Stimulated activated CD4-positive, alpha-beta T cell treated with anti-CD3 and anti-CD28 coated beads, Interleukin-12 subunit alpha, Interleukin-12 subunit beta, amount 100 ng/mL, for 24 hours (primary cell): ENCODE results near the gene SLC25A51.

ENCODE experiments used
- DNase-seq, 2 experiments: peaks; one replicate each; pipeline ENCODE4 v3.0.0-alpha.2; 2020; ENCODE audit warnings: low read depth in 2 of 2

The SLC25A51 gene

GRCh38 chr9:37903647-37904444 lies at the start of gene SLC25A51:
TSS of gene SLC25A51 (minus strand) at chr9:37904127. CDS start at chr9:37888550, 15,577 bp downstream.
- peak; percentile 92 for DNase-seq

- no peak for DNase-seq
Observed at GRCh38 chr9:37953206-37953774, 49.4 kb upstream of the SLC25A51 start.

- no peak for DNase-seq
Observed at GRCh38 chr9:37952731-37953130, 48.8 kb upstream of the SLC25A51 start.

GRCh38 chr9:37951671-37952449 lies 47.9 kb upstream of the SLC25A51 start:
- no peak for DNase-seq

GRCh38 chr9:37950561-37950960 lies 46.6 kb upstream of the SLC25A51 start:
- DNase-seq: no peak

GRCh38 chr9:37949576-37949975 lies 45.6 kb upstream of the SLC25A51 start:
- no peak for DNase-seq

GRCh38 chr9:37948417-37948980 lies 44.6 kb upstream of the SLC25A51 start:
- DNase-seq: no peak

- DNase-seq: no peak
Observed at GRCh38 chr9:37947977-37948376, 44.0 kb upstream of the SLC25A51 start.

GRCh38 chr9:37947471-37947870 lies 43.5 kb upstream of the SLC25A51 start:
- DNase-seq: no peak

- DNase-seq: no peak
Observed at GRCh38 chr9:37946971-37947370, 43.0 kb upstream of the SLC25A51 start.

GRCh38 chr9:37946041-37946440 lies 42.1 kb upstream of the SLC25A51 start:
- no peak for DNase-seq

GRCh38 chr9:37944671-37945481 lies 40.9 kb upstream of the SLC25A51 start:
- no peak for DNase-seq

GRCh38 chr9:37944266-37944650 lies 40.3 kb upstream of the SLC25A51 start:
- no peak for DNase-seq

GRCh38 chr9:37943345-37944265 lies 39.7 kb upstream of the SLC25A51 start:
- no peak for DNase-seq

- no peak for DNase-seq
Observed at GRCh38 chr9:37942621-37943344, 38.9 kb upstream of the SLC25A51 start.

GRCh38 chr9:37941253-37941652 lies 37.3 kb upstream of the SLC25A51 start:
- DNase-seq: no peak

GRCh38 chr9:37939575-37940095 lies 35.7 kb upstream of the SLC25A51 start:
- DNase-seq: no peak

- DNase-seq: no peak
Observed at GRCh38 chr9:37938121-37938891, 34.4 kb upstream of the SLC25A51 start.

GRCh38 chr9:37937366-37937765 lies 33.4 kb upstream of the SLC25A51 start:
- no peak for DNase-seq
